GM15510 (cell line): ENCODE results near the gene WDR74.

Source experiments
- POLR2A ChIP-seq: IDR thresholded peaks from 3 replicates; pipeline ENCODE4 v1.6.1; 2011; ENCODE audit warnings: borderline replicate concordance; ENCODE audit not compliant: insufficient read length; ENCODE audit errors: extremely low read depth

Gene WDR74

DNA sequence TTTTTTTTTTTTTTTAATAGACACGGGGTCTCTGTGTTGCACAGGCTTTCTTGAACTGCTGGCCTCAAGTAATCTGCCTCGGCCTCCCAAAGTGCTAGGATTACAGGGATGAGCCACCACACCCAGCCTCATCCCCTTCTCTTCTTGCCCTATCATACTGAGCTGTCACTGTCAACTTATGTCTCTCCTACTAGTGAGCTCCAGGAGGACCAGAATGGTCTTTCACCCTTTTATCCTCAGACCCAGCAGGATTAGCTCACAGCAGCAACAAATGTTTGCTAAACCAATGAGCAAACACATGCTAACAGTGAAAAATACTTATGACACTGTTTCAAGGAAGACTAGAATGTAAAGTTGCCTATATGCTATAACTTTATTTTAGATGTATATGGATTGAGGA lies 27.7 kb downstream of the WDR74 start:
- TF ChIP-seq POLR2A, result no peak

GRCh38 chr11:62810748-62811147 lies 28.6 kb downstream of the WDR74 start:
- no peak for TF ChIP-seq POLR2A

DNA sequence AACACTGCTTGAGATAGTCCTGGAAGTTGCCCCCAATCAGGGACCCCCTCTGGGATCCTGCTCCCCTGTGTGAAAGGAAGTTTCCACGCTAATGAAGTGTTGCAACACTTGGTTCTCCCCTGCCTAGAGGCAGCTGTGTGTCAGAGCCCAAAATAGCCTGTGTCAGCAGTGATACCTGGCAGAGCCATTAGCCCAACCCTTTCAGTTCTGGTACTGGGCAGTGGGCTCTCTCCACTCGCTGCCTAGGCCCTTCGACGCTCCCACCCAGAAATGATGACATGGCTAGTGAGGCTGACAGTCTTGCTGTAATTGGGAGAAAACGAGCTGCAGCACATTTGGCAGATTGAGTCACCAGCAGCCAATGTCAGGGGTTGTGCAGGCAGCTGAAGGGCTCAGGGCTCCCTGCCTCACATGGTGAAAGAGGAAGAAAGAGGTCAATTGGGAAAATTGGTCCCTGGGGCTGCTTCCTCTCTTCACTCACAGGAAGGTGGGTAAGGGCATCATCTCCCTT lies 32.7 kb downstream of the WDR74 start:
- no peak for TF ChIP-seq POLR2A

GRCh38 chr11:62805961-62806441 lies 33.4 kb downstream of the WDR74 start:
- no peak for TF ChIP-seq POLR2A

DNA sequence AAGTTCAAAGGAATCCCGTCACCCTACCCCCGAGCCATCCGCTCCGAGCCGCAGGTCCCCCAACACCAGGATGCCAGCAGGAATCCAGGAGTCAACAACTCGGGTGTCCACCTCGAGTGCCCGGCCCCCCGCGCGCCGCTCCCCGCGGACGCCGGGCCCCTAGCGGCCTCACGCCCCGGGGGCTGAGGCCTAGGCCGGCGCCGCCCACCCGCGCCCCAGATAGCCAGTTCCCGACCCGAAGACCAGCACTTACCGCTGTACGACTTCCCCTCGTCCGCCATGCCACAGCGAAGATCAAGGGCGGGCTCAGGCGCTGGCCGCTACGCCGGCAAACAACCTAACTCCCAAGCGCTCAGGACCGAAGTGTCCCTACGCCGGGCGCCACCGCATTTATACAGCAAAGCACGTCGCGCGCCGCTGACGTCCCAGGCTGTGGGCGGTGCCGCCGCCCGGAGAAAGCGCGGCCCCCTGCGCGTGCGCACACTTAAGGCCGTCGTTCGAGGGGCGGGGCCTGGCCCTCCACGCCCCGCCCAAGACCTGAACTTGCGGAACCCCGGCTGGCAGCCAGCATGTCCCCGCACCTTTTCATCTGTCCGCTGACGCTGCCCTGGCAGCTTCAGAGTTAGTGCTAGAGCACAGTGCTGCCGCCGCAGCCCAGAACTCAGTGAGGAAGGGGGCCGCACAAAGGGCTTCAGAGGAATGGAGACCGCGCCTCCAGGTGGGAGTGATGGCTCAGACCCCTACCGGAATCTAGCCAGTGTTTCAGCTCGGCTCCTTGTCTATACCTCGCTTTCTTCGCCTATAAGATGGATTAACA lies 34.1 kb downstream of the WDR74 start, which contains the start of gene NXF1:
NXF1 (minus strand) TSS at position 365 of the 817 bp plus-strand sequence; CDS start at position 281, 84 bp downstream.
- peak; percentile 100 for TF ChIP-seq POLR2A

DNA sequence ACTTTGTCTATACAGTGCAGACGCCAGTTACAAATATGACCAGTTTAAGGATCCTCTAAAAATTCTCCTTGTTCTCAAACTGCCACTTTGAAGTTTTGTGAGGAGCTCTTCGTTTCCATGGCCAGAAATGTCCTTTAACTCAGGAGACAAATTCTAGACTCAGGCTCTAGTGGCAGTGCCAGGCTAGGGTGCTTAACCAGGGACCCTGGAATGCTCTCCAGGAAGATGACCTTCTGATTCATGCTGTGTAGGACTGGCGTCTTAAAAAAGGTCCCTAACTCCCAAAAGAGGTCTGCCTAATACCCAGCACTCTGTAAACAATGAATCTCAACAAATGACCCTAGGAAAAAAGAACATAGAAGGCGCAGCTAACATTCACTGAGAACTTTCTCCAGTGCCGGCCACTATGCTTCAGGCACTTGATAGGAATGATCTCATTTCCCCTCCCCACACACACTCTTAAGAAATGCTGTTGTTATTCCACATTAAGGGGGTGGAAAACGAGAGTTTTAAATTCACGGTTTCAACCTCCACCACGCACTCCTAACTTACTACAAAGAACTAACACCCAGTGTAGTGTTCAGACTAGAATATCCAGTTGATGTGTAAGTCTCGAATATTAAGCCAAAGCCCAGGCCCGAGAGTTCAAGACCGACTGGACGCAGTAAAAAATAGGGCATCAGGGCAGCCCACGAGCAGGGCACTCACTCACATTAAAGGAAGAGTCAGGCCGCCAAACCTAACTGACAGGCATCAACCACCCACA lies 34.9 kb downstream of the WDR74 start:
- no peak for TF ChIP-seq POLR2A

DNA sequence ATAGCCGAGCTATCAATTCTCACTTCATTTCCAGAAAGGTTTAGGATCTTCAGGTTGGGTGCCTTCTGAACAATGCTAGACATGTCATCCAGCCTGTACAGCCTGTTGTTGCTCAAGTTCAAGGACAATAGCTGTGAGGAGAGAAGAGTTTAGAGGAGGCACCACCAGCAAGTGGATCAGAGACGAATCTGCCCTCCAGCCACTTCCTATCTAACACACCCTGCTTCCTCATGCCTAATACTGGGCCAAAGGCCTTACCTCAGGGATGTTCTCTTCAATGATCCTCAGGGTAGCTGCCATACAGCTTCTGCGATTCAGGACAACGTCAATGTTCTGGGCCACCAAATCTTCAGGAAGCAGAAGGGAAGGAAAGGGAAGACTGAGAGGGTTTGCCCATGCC lies 38.3 kb downstream of the WDR74 start:
- TF ChIP-seq POLR2A, result no peak

GRCh38 chr11:62799486-62799885 lies 39.9 kb downstream of the WDR74 start:
- TF ChIP-seq POLR2A, result no peak

- no peak for TF ChIP-seq POLR2A
Measured at GRCh38 chr11:62796281-62796680, 43.1 kb downstream of the WDR74 start.

DNA sequence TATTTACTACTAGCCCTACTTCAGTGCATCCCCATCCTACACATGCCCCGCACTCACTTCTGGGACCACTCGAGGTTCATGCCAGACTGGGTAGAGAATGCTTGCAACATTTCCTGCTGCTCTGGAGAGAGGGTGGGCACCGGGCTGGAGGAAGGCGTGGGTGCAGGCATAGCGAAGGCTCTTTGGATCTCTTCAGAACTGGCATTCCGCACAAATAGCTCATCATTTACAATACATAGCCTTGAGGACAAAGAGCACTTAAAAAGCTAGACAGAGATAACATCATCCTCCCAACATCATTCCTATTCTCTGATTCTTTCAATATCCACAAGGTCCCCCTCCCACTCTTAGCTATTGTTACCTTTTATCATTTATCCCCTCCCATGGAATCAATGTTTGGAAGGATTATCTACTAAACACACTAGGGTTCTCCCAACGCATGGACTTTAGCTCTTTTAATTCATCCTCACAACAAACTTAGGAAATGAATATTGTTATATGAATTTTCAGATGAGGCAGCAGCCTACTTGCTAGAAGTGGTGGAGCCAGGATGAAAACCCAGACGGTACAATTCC lies 45.1 kb downstream of the WDR74 start:
- no peak for TF ChIP-seq POLR2A

GRCh38 chr11:62792202-62792575 lies 47.2 kb downstream of the WDR74 start:
- TF ChIP-seq POLR2A, result no peak

GRCh38 chr11:62791501-62792201 lies 47.7 kb downstream of the WDR74 start, which contains the start of gene TMEM223:
Gene TMEM223, minus strand, starts transcription at chr11:62792006. Its CDS starts 12 bp downstream, at chr11:62791994.
- peak; percentile 97 for TF ChIP-seq POLR2A

DNA sequence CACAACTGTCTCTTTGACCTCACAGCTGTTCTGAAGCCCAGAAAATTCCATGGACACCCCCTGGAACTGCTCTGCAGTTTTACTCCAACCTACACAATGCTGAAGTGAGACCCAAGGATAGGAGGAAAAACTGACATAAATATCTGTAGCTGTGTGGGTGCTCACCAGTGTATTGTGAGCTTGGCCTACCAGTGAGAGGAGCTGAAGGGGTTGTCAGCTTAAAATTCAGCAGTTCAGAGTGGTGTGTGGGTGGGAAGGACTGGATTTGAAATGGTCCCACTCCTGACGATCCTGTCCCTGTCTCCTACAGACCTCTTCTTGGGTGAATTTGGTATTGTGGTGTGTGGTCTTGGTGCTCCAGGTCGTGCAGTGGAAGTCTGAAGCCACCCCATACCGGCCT lies 49.8 kb downstream of the WDR74 start:
- no peak for TF ChIP-seq POLR2A

GRCh38 chr11:62788991-62789390 lies 50.4 kb downstream of the WDR74 start:
- TF ChIP-seq POLR2A, result no peak

DNA sequence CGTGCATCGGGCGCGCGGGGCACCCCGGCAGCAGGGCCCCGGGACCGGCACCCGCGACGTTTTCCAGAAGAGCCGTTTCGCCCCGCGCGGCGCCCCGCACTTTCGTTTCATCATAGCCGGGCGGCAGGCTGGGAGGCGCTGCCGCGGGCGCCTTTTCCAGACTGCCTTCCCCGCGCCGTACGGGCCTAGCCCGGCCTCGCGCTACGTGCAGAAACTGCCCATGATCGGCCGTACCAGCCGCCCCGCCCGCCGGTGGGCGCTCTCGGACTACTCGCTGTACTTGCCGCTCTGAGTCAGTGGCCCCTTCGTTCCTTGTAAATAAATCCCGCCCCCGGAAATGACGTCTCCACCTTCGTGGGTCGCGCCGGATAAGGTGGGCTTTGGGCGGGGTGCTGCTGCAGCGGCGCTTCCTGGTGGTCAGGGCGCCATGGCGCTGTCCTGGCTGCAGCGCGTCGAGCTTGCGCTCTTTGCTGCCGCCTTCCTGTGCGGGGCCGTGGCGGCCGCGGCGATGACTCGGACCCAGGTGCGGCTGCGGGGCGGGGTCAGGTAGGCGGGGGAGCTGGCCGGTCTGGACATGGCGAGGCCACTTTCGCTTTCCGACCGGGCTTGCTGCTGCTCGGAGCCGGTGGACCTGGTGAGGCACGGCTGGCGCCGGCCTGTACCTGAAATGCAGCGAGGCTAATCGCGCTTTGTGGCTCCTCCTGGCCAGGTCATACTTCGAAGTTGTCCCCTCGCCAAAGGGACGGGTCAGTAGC lies 52.2 kb downstream of the WDR74 start, which contains the start of gene TMEM179B:
TMEM179B (plus strand) TSS at position 398 of the 755 bp plus-strand sequence; CDS start at position 428, 30 bp downstream.
- TF ChIP-seq POLR2A, result peak; percentile 99
